GM21825 (cell line): ENCODE results near the gene CPEB1.
"Not testable (repeated sequence)": the region's sequence is repeated elsewhere in the genome, so short reads cannot be mapped to it uniquely, and the experiment has no call there.

Experiments
- ATAC-seq: cut with Tn5 transposase; IDR thresholded peaks from one replicate; pipeline ENCODE4 v1.9.1; 2021; ENCODE audit warnings: mild to moderate bottlenecking, moderate library complexity; ENCODE audit not compliant: unreplicated experiment

The CPEB1 gene

DNA sequence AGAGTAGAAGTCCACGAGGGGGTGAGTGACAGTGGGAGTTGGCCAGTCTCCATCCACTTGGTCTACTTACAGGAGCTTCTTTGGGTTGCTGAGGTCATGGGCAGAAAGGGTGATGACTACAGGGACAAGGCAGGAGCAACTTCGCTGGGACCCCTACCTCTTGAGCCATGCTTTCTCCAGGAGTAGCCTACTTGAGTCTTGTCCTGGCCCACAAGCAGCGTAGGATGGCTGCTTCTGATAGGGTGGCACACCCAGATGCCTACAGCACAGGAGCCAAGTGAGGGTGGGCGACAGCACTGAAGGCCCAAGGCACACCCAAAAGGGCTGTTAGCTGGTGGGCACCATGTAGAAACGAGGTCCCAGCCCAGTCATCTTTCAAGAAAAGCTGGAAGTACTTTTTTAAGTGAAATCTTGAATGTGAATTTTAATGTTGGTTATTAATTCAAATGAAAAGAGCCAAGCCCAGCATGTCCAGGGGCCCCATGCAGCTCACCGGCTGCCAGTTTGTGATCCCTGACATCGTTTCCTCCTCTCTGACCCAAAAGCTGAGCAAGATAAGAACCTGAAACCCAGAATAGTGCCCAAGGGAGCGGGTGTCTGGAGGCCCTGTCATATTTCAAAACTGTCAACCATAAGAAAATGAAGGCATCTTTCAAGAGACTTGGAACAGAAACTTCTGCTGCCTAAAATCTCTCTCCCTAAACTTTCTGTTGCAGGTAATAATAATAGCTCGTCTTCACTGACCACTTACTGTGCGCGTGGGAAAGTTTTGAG, 2.2 kb upstream of the CPEB1 start:
- no peak for ATAC-seq

DNA sequence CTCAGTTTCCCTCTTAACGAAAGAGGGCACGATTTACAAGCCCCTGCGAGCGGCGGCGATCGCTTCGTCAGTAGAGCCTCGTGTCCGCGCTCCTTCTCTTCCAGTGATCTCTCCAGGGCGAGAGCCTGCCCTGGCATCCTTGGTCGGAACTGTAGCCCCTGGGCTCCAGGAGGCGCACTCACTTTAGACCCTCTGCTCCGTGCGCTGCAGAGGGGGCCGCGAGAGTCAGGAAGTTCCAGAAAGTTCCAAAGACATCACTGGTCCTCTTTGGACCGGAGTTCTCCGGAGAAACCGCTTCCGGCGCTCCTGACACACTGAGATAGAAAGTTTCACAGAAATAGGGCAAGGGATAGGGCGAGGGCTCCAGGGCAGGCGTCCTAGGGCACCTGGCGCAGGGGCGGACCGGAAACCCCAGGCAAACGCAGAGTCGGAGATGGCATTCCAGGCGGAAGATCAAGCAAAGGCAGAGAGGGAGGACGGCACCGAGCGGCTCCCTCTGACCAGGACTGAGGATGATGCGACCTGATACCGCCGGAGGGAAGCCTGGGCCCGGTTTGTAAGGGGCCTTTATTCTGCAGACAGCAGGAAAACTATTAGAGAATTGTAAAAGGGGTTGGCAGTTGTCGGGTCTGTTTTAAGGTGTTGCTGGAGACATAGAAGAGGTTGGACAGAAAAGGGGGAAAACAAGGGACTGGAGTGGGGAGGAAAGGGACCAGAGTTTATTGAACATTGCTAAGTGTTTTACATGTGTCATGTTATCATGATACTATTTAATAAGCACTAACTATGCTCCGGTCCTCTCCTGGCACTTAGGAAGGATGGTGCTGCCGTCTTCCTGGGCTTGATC, 1.3 kb upstream of the CPEB1 start:
- ATAC-seq, result no peak

DNA sequence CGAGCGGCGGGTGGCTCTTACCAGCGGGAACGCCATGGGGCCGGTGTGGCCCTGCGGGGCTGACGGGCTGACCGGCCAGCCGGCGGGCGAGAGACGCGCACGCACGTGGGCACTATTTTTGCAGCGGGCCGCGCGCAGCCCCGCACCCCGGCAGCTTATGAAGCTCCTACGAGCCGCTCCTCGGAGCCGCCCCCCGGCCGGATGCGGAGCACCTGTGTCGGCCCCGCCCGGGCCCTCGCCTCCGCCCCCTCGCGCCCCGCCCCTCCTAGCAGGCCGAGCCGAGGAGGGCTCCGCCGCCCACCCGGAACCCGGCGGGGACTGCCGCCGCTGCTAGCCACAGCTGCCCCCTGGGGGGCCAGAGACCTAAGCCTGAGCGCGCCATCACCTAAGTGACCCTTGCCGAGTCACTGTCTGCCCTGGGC, 683 bp upstream of the CPEB1 start:
- ATAC-seq, result no peak

DNA sequence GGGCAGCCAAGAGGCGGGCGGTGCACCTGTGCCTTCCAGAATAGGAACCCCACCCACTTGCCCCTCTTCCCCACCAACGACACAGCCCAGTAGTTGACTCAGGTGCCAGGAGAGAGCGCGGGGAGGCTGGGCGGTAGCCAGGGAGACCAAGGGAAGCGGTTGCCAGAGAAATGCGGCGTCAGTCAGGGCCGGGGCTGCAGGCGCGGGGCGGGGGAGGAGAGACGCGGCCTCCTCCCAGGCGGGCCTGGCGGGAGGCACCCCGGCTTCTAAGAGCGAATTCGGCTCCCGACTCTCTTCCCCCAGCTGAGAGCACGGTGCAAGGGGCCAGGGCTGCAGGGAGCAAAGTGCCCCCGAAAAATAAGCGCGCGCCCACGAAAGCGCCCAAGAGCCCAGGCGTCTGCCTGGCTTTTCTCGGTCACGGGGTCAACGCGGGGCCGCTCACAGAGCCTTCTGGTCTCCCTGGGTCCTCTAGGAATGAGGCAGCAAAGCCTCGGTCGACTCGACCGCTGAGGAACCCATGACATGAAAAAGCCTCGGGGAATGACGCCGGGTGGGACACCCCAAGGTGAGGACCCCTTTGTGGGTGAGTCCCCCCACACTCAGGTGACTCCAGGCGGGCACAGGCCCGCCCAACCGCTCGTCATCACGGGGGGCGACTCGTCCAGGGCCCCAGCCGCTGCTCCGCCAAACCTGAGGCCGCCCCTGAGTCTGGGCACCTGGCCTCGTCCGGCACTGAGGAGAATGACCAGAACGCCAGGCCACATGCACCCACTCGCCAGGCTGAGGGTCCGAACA, 716 bp downstream of the CPEB1 start:
- no peak for ATAC-seq

DNA sequence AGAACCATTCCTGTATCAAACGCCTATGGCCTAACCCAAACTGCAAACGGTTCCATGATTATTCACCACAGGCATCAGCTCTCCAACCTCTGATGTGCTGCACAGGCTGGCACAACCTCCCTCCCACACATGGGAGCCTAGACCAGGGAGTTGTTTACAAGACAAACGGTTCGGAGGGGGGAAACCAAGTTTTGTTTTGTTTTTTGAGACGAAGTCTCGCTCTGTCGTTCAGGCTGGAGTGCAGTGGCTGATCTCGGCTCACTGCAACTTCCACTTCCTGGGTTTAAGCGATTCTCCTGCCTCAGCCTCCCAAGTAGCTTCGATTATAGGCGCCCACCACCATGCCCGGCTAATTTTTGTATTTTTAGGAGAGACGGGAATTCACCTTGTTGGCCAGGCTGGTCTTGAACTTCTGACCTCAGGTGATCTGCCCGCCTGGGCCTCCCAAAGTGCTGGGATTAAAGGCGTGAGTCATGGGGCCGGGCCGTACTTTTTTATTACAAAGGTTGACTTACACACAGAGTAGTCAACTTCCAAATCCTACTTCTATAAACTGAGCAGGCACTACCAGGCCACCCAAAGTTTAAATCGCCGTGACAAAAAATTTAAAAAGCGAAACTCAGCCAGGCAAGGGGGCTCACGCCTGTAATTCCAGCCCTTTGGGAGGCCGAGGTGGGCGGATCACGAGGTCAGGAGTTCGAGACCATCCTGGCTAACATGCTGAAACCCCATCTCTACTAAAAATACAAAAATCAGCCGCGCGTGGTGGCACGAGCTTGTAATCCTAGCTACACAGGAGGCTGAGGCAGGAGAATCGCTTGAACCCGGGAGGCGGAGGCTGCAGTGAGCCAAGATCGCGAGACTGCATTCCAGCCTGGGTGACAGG, 2.0 kb downstream of the CPEB1 start:
- not testable (repeated sequence) for ATAC-seq

DNA sequence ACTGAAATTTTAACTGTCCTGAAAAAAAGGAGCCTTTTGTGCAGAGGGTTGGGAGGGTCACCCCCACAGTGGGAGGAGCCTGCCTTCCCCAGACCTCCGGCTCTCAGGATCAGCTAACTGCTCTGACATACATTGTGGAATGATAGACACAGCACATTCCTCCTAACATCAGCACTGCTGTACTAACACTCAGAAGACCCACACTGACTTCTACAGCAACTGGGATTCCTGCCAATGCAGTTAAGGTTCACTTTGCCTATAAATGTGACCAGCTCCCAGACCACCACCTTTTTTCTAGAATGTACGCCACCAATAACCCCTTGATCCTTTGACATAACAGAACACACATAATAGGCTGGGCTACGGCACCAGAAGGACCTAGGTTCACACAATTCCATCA, 3.2 kb downstream of the CPEB1 start:
- ATAC-seq, result no peak

DNA sequence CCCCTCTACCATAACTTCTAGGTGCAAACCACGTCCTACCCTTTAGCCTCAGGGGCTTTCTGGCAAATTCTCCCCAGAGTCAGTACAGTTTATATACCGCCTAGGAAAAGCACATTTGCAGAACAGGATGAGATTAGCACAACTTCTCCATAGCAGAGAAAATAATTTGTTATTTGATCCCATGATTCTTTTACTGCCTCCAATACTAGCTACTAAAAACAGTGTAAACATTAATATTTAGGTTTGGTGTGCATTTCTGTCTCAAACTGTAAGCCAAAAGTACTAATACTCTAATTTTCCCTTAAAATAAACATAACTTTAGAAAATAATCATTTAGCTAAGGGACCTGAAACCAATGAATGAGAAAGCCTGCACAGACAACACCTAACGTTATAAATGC, 4.5 kb downstream of the CPEB1 start:
- ATAC-seq, result no peak

DNA sequence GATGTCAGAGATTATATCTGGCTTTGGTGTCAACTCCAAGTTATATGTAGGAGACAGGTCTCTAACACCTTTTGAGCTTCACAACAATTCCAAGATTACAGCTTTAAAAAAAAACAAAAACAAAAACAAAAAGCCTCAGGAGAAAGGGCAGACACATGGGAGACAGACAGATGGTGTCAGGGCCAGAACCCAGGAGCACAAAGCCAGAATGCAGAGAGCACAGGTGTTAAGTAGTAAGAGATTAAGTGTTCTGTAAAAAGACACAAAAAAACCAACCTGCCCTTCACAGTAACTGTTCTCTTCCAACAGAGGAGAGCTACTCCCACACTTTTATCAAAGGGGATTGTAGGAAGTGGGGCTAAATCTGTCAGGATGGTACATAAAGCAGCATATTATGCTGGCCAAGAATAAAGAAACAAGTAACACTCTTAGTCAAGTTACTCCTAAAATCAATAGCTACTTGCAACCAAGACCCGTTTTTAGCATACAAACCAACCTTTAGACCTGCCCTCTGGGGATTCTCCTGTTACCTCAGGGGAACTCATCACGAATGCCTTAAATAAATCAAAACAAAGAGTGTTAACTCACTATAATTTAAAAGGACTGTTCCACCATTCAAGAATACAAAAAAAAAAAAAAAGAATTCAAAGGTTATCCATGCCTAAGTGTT, 5.9 kb downstream of the CPEB1 start:
- no peak for ATAC-seq

DNA sequence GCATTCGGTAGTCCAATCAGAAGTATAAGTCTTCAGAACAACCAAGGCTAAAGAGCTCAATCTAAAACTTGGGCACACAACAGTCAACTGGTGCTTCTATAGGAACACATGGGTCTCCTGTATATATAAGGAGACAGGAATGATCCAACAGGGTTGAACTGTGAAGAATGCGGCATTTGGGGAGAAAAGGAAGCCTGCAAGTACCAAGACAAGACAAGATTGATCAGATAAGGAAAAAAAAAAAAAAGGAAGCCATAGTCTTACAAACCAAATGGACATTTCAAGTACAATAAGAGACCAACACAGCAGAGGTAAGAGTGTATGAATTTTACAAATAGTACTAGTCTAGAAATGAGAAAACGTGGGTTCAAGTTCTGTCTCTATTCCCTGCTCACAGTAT, 6.5 kb downstream of the CPEB1 start:
- no peak for ATAC-seq

DNA sequence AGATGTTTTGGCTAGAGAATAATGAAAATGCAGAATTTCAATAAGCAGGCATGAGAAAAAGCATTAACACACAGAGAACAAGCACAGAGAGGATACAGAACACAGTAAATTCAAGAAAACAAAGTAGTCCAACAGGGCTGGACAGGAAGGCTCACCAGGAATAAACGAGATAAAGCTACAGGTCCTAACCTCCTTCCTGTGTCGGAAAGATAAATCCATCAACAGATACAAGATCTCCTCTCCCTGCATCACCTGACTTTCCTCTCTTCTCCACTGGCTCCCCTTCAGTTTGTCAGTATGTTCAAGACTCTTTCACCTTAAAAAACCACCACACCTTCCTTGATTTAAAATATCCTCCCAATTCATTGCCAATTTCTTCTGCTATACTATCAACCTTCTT, 11.4 kb downstream of the CPEB1 start:
- ATAC-seq, result no peak

DNA sequence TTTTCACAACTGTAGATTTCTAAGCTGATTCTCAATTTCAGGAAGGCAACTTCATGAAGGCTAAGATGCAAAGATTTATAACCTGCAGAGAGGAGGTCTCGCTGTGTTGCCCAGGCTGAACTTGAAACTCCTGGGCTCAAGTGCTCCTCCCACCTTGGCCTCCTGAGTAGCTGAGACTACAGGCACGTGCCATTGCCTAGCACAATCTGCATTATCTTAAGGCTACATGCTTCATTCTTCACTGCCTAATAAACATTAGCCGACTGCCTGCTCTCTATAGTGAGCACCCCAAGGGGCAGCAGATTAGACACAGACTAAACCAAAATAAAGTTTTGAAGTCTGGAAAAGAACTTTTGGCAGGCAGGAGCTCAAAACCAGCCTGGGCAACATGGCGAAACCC, 17.1 kb downstream of the CPEB1 start:
- no peak for ATAC-seq

DNA sequence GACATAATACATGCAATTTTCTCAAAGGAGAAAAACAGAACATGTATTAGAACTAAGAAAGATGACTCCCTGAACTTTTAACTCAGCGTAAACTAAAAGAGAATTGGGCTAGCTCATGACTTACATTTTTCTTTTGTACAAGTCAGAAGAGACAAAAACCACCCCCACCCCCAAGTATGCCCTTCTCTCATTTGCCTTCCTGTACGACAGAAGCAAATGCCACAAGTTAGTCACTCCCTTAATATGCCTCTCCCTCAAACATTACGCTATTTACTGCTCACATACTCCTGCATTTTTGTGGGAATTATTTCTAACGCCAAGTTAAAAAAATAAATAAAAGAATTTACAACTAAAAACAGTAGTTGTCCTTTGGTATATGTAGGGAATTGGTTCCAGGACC, 22.0 kb downstream of the CPEB1 start:
- ATAC-seq, result no peak

DNA sequence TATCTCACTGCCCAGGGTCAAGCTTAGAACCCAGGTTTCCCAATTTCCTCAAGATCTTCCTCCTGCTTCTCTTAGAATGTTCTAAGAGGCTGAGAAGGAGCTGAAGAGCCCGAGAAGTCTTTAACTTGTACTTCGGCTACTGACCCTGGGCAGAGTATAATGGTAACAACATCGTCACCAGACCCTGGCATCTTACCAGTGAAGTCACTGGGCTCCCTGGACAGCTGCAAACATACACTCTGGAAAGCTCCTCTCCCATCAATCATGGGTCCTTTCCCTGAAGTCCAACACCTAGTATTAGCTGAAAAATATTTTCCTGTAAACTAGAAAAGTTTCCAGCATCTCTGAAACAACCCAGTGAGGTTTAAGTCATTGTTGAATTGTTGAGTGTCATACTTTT, 22.7 kb downstream of the CPEB1 start:
- no peak for ATAC-seq

DNA sequence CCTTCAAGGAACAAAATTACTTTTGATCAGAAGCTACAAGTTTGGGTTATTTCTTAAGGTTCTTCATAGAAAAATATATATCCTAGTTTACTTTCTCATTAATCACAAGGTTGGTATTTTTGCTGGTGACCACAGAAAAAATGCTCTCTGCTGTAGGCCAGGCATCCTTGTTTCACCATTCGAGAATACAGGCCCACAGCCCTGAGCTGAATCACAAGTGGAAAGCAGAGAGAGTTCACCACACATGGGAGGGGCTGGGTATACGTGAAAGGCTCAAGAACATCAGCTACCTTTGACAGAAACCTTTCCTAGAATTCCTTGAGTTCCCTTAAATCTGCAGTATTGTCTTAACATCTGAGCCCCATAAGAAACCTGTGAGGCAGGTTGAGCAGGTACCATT, 23.2 kb downstream of the CPEB1 start:
- ATAC-seq, result no peak

DNA sequence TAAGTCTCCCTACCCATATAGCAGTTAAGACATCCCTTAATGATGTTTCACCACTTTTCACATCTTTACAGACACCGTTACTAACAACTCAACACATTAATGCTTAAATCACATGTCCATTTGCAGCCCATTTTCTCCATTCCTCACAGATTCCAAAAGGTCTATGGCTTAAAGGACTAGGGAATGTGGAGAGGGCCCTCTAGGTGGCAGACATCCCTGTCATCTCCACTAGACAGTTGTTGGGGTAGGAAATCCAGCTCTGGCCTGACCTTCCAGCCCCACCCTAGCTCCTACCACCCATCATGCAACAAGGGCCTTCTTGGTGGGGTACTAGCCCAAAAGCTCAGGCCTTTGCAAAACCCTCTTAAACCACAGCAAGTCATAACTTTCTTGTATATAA, 25.2 kb downstream of the CPEB1 start:
- ATAC-seq, result no peak

DNA sequence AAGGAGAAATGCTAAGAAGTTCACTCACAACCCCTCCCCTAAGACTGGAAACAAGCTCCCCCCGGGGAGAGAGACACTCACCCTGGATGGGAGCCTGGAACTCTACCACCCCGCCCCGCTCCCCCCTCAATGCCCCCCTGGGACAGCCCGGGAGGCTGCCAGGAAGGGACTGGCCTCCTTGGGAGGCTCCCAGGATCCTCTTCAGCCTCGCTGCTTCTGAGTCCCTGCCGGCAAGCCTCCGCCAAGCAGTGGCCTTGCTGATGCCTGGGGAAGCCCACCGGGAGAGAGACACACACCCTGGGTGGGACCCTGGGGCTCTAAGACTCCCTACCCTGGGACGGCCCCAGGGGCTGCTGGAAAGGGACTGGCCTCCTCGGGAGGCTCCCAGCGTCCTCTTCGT, 33.4 kb downstream of the CPEB1 start:
- ATAC-seq, result no peak

DNA sequence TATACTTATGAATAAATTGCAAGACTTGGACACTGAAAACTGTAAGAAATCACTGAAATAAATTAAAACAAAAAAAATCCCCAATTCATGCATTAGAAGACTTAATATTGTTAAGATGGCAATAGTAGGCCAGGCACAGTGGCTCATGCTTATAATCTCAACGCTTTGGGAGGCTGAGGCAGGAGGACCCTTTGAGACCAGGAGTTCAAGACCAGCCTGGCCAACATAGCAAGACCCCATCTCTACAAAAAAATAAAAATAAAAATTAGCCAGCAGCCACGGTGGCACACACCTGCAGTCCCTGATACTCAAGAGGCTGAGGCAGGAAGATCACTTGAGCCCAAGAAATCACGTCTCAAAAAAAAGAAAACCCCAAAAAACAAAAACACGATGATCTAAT, 35.8 kb downstream of the CPEB1 start:
- ATAC-seq, result no peak

DNA sequence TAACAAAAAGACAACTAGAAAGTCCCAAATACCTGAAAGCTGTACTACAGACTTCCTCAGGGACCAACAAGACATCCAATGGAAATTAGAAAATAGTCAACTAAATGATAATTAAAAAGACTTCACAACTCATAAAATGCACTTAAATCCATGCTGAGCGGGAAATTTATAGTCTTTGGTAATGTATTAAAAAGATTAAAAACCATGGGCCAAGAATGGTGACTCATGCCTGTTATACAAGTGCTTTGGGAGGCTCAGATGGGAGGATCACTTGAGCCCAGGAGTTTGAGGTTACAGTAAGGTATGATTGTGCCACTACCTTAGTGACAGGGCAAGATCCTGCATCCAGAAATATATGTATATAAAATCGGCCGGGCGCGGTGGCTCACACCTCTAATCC, 45.0 kb downstream of the CPEB1 start:
- no peak for ATAC-seq

DNA sequence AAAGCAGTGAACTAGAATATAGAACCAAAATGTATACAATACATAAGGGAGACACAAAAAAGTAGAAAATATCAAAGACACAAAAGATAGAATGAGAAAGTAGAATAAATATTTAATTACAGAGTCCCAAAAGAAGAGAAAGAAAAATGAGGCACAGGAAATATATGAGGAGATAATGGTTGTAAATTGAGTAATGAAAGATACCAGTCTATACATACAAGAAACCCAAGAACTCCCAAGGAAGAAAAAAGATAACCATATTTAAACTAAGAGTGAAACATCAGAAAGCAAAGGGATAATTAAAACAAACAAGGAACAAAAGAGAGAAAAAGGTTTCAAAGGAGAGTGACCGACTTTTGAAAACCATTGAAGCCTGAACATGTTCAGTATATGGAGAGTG, 47.3 kb downstream of the CPEB1 start:
- ATAC-seq, result no peak

DNA sequence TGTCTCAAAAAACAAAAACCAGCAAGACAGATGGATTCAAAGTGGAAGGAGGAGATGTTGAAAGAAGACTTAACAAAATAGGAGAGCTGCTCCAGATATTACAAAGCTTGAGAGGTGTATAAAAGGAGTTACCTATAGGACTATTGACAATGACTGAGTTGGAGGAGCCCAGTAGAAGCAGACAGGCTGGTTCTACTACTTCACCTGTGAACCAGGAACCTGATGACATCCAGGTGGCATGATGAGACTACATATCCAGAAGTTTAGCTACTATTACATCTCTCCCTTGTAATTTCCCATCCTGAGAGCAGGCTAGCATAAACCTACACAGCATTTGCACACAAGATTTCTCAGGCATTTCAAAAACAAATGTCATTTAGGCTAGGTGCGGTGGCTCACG, 49.3 kb downstream of the CPEB1 start:
- ATAC-seq, result no peak
